IPS-20b (cell line): ENCODE measurements around the gene C2orf66.

Source experiments
- H3K27ac ChIP-seq: one replicate; pipeline ENCODE4 v1.5.1; 2013; ENCODE audit warnings: low read length
- H3K27me3 ChIP-seq: 2 replicates; pipeline ENCODE4 v1.6.1; 2013; ENCODE audit warnings: mild to moderate bottlenecking, low read length, inconsistent platforms; ENCODE audit not compliant: insufficient read depth
- H3K36me3 ChIP-seq: 2 replicates; pipeline ENCODE4 v1.6.1; 2013; ENCODE audit warnings: low read depth, mild to moderate bottlenecking, inconsistent platforms, low read length, moderate library complexity; ENCODE audit not compliant: insufficient read depth
- H3K4me1 ChIP-seq: 2 replicates; pipeline ENCODE4 v1.6.1; 2013; ENCODE audit warnings: mild to moderate bottlenecking, control low read depth, inconsistent platforms, low read length, moderate library complexity; ENCODE audit not compliant: insufficient read depth
- H3K4me3 ChIP-seq: 2 replicates; pipeline ENCODE4 v1.5.1; 2013; ENCODE audit warnings: mild to moderate bottlenecking, low read length, inconsistent platforms
- H3K9ac ChIP-seq: 2 replicates; pipeline ENCODE4 v1.6.1; 2013; ENCODE audit warnings: low read depth, mild to moderate bottlenecking, inconsistent platforms, low read length, moderate library complexity
- H3K9me3 ChIP-seq: 2 replicates; pipeline ENCODE4 v1.6.1; 2013; ENCODE audit warnings: mild to moderate bottlenecking, low read depth, low read length, inconsistent platforms; ENCODE audit not compliant: insufficient read depth

The C2orf66 gene

GRCh38 chr2:196809260-196809659 lies at the start of gene C2orf66:
Gene C2orf66 (minus strand): TSS chr2:196809355. CDS start chr2:196809336, 19 bp downstream.
- H3K27ac ChIP-seq: no peak within 1 kb of the TSS
- no peaks in the 10 kb centered on the region for H3K4me1 ChIP-seq
- H3K9me3 ChIP-seq: no peaks in the 10 kb centered on the region
- H3K27me3 ChIP-seq: 0 out of 2 replicates have a peak, but pooled peaks cover 4% of the 10 kb centered on the region
- no peaks in the 10 kb centered on the region for H3K36me3 ChIP-seq
- H3K4me3 ChIP-seq: no peak within 1 kb of the TSS
- no peak within 1 kb of the TSS for H3K9ac ChIP-seq

DNA sequence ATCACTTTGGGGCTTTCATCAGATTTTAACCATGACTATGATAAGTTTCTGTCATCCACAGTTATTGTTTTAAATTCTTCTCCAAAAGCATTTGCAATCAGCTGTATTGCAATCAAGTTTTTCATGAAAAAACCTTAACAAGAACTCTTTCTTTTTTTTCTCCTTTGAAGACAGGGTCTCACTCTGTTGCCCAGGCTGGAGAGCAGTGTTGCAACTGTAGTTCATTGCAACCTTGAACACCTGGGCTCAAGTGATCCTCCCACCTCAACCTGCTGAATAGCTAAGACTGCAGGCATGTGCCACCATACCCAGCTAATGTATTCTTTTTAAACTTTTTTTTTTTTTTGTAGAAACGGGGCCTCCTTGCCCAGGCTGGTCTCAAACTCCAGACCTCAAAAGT lies 45.5 kb upstream of the C2orf66 start:
- peaks cover 4% of the 10 kb centered on the region for H3K9me3 ChIP-seq
- peaks cover 19% of the 10 kb centered on the region for H3K36me3 ChIP-seq
- no peaks in the 10 kb centered on the region for H3K27me3 ChIP-seq
- no peak overlapping the region for H3K4me3 ChIP-seq
- no peak overlapping the region for H3K9ac ChIP-seq
- no peaks in the 10 kb centered on the region for H3K4me1 ChIP-seq
- no peak overlapping the region for H3K27ac ChIP-seq

- Histone ChIP-seq H3K36me3 (peaks cover 14% of the 10 kb centered on the region), H3K4me3 (no peak overlapping the region), H3K9ac (no peak overlapping the region), H3K4me1 (no peaks in the 10 kb centered on the region), H3K27me3 (no peaks in the 10 kb centered on the region), H3K9me3 (no peaks in the 10 kb centered on the region), H3K27ac (no peak overlapping the region)
Measured at GRCh38 chr2:196853301-196854087, 44.3 kb upstream of the C2orf66 start.

DNA sequence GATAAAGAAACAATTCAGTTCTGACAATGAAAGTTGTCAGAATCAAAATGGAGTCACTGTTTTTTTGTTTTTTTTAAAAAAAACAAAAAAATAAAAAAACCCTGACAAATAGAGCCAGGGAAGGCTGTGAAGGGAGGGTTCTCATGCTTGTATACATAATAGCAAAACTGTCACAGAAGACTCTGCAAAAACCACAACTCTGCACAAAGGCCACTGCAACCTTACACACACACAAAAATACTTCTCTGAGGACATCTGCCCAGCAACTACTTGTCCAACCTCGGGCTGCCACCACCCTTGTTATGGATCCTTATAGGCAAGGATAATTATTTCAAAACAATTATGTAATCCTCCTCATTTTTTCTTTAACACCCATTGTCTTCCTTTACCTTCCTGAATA lies 41.9 kb upstream of the C2orf66 start:
- H3K36me3 ChIP-seq: peaks cover 17% of the 10 kb centered on the region
- no peaks in the 10 kb centered on the region for H3K9me3 ChIP-seq
- H3K9ac ChIP-seq: no peak overlapping the region
- H3K27me3 ChIP-seq: no peaks in the 10 kb centered on the region
- H3K27ac ChIP-seq: no peak overlapping the region
- H3K4me1 ChIP-seq: no peaks in the 10 kb centered on the region
- no peak overlapping the region for H3K4me3 ChIP-seq

DNA sequence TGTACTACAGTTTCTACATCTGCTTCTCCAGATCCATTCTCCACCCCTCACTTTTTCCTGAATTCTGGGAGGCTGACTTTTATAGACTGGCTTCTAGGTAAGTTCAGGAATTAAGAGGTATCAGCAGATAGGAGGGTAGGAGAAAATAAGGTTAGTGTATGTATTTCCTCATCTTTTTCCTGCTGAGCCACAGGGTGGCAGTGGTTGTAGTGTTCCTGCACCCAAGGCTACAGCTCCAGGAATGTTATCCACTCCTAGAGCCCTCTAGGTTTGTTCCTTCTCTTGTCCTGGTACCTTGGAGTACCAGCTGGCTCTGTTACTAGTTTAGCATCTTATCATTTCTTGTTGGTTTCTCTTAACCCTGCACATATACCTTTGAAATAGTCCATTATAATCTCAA lies 40.7 kb upstream of the C2orf66 start:
- no peak overlapping the region for H3K4me3 ChIP-seq
- peaks cover 27% of the 10 kb centered on the region for H3K36me3 ChIP-seq
- no peaks in the 10 kb centered on the region for H3K27me3 ChIP-seq
- no peak overlapping the region for H3K9ac ChIP-seq
- H3K9me3 ChIP-seq: no peaks in the 10 kb centered on the region
- no peak overlapping the region for H3K27ac ChIP-seq
- no peaks in the 10 kb centered on the region for H3K4me1 ChIP-seq

- Histone ChIP-seq H3K9me3 (no peaks in the 10 kb centered on the region), H3K4me3 (no peak overlapping the region), H3K27ac (no peak overlapping the region), H3K36me3 (peaks cover 56% of the 10 kb centered on the region), H3K9ac (no peak overlapping the region), H3K27me3 (no peaks in the 10 kb centered on the region), H3K4me1 (no peaks in the 10 kb centered on the region)
Measured at GRCh38 chr2:196846295-196846694, 37.1 kb upstream of the C2orf66 start.

DNA sequence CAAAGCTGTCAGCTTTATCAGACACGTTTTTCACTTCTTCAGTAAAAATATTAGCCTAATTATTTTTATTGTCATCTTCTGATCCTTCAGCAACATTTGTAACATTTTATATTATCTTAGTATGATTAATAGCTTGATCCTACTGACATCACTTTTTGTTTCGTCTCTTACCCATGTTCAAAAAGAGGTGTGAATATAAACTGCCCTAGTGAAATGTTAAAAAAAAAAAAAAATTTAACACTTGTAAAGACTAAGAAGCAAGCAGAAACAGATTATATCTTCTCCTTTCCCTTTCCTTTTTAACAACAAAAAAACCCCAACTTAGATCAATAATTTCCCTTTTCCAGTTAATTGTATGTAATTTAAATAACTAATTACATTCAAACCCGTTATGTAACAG lies 36.2 kb upstream of the C2orf66 start:
- Histone ChIP-seq H3K4me3 (no peak overlapping the region), H3K9ac (no peak overlapping the region), H3K27ac (no peak overlapping the region), H3K9me3 (no peaks in the 10 kb centered on the region), H3K4me1 (no peaks in the 10 kb centered on the region), H3K36me3 (peaks cover 65% of the 10 kb centered on the region), H3K27me3 (no peaks in the 10 kb centered on the region)

DNA sequence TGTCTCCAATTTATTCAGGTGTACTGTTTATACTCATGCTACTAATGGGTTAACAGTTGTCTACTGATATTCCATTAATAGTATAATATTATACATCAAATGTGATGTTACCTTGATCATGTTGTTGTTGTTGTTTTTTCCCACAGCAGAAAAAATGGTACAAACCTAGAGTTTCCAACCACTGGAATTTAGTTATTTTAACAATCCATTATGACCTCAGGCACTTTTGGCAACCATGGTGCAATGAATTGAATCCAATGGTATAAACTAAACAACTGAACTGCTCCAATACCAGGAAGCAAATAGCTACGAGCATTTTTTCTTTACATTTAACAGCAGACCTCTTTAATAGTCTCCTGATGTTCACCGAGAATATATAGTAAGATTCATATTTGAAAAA lies 31.0 kb upstream of the C2orf66 start:
- Histone ChIP-seq H3K4me3 (no peak overlapping the region), H3K4me1 (no peaks in the 10 kb centered on the region), H3K36me3 (peaks cover 86% of the 10 kb centered on the region), H3K9me3 (no peaks in the 10 kb centered on the region), H3K27ac (no peak overlapping the region), H3K9ac (no peak overlapping the region), H3K27me3 (no peaks in the 10 kb centered on the region)

DNA sequence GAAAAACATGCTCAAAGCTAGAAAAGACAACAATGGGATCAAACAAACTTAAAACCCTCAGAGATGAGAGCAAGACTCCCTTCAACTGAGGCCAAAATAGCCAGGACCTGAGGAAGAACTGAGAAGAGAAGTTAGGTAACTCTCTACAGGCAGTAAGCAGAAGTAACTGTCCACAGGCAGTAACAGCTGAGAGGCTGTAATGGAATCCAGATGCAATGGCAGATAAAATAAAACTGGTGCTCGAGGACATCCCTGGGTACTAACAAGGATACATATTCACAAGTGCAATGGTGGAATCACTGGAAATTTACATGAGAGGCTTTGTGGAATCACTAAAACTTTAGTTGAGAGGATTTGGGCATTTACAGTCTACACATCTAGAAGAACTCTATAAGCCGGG lies 30.4 kb upstream of the C2orf66 start:
- Histone ChIP-seq H3K36me3 (peaks cover 83% of the 10 kb centered on the region), H3K27me3 (no peaks in the 10 kb centered on the region), H3K9ac (no peak overlapping the region), H3K4me3 (no peak overlapping the region), H3K27ac (no peak overlapping the region), H3K9me3 (no peaks in the 10 kb centered on the region), H3K4me1 (no peaks in the 10 kb centered on the region)

DNA sequence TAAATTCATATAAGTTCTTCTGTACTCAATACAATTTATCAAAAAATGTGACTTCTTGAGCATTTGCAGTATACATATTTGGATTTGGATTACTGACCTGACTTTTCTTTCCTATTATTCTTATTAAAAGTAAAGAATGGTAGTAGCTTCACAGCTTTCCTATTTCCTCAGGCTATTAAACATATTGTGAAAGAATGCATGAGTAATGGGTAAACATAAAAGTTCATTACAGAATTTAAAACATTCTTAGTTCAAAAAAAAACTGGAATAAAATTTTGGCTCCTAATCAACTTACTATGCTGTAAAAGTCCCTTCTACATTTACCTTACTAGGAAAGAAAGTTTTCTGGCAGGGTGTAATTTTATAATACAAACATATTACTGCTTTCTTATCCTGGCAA lies 27.3 kb upstream of the C2orf66 start:
- H3K27ac ChIP-seq: no peak overlapping the region
- H3K4me1 ChIP-seq: no peaks in the 10 kb centered on the region
- H3K27me3 ChIP-seq: no peaks in the 10 kb centered on the region
- no peak overlapping the region for H3K9ac ChIP-seq
- H3K36me3 ChIP-seq: peaks cover 56% of the 10 kb centered on the region
- no peaks in the 10 kb centered on the region for H3K9me3 ChIP-seq
- no peak overlapping the region for H3K4me3 ChIP-seq

- Histone ChIP-seq H3K9ac (no peak overlapping the region), H3K4me1 (no peaks in the 10 kb centered on the region), H3K27ac (no peak overlapping the region), H3K27me3 (no peaks in the 10 kb centered on the region), H3K9me3 (no peaks in the 10 kb centered on the region), H3K4me3 (no peak overlapping the region), H3K36me3 (peaks cover 6% of the 10 kb centered on the region; the same call in 1 of the 2 replicates)
Measured at GRCh38 chr2:196830701-196831100, 21.5 kb upstream of the C2orf66 start.

- Histone ChIP-seq H3K4me3 (no peak overlapping the region), H3K9ac (no peak overlapping the region), H3K4me1 (no peaks in the 10 kb centered on the region), H3K9me3 (no peaks in the 10 kb centered on the region), H3K27me3 (no peaks in the 10 kb centered on the region), H3K27ac (no peak overlapping the region), H3K36me3 (no peaks in the 10 kb centered on the region)
Measured at GRCh38 chr2:196827356-196827755, 18.2 kb upstream of the C2orf66 start.
